IMR-90 (cell line): ENCODE measurements around the gene RAB36. TPM values are rescaled to one million over a fixed set of nuclear protein-coding genes. Genes with fewer than 3 reads are reported as not detected.

Experiments used
- ATAC-seq: fragments of 200-7000 bp; cut with Tn5 transposase; 2 replicates; pipeline ENCODE4 v1.9.1; 2020; ENCODE audit warnings: low read depth, mild to moderate bottlenecking, moderate library complexity
- BruUV-seq: library from RNA; stranded (reverse); fragments of 400-500 nt; replicated peaks from 2 replicates; lab custom pipeline; 2021; lab: Mats Ljungman, UMichigan
- CTCF ChIA-PET: fragments of 300-600 bp; formaldehyde crosslinking; extraction: SDS; loops from one replicate; lab custom pipeline; 2021; ENCODE audit warnings: antibody characterized with exemption; lab: Yijun Ruan, JAX
- POLR2A ChIA-PET: fragments of 300-600 bp; sonication (Branson Sonifier 250); formaldehyde crosslinking; loops from one replicate; lab custom pipeline; 2022; ENCODE audit warnings: antibody characterized with exemption; ENCODE audit not compliant: unreplicated experiment; lab: Charles Lee
- DNase-seq: peaks from one replicate; pipeline ENCODE4 v3.0.0; 2013
- H2AFZ ChIP-seq: replicated peaks from 2 replicates; pipeline ENCODE3; 2013; ENCODE audit warnings: low read length, mild to moderate bottlenecking; ENCODE audit not compliant: poor library complexity
- H2AK5ac ChIP-seq: 2 replicates; pipeline ENCODE4 v1.6.1; 2013; ENCODE audit warnings: low read depth, low read length, inconsistent platforms
- H2AK9ac ChIP-seq: replicated peaks from 2 replicates; pipeline ENCODE3; 2013; ENCODE audit warnings: mild to moderate bottlenecking, low read depth, low read length, moderate library complexity; ENCODE audit not compliant: poor library complexity
- H2BK120ac ChIP-seq: 2 replicates; pipeline ENCODE4 v1.6.1; 2013; ENCODE audit warnings: low read depth, low read length, inconsistent platforms
- H2BK15ac ChIP-seq: 3 replicates; pipeline ENCODE4 v1.6.1; 2013; ENCODE audit warnings: low read depth, low read length, inconsistent platforms
- H2BK20ac ChIP-seq: 2 replicates; pipeline ENCODE4 v1.6.1; 2013; ENCODE audit warnings: low read depth, mild to moderate bottlenecking, inconsistent platforms, low read length, moderate library complexity
- H2BK5ac ChIP-seq: 2 replicates; pipeline ENCODE4 v1.6.1; 2013; ENCODE audit warnings: mild to moderate bottlenecking, low read depth, low read length, inconsistent platforms; ENCODE audit not compliant: poor library complexity, severe bottlenecking
- H3K14ac ChIP-seq: replicated peaks from 2 replicates; pipeline ENCODE4 v1.6.1; 2013; ENCODE audit warnings: low read depth, low read length, inconsistent platforms
- H3K18ac ChIP-seq: 2 replicates; pipeline ENCODE4 v1.6.1; 2013; ENCODE audit warnings: low read depth, low read length, control low read depth
- H3K23ac ChIP-seq: 2 replicates; pipeline ENCODE4 v1.6.1; 2013; ENCODE audit warnings: low read depth, low read length, inconsistent platforms
- H3K27ac ChIP-seq: 2 replicates; pipeline ENCODE4 v1.5.1; 2013; ENCODE audit warnings: mild to moderate bottlenecking, control low read depth, low read length; ENCODE audit not compliant: insufficient read depth
- H3K27me3 ChIP-seq: 2 replicates; pipeline ENCODE4 v1.6.1; 2013; ENCODE audit warnings: low read length; ENCODE audit not compliant: control insufficient read depth, insufficient read depth
- H3K36me3 ChIP-seq: 2 replicates; pipeline ENCODE4 v1.6.1; 2013; ENCODE audit warnings: low read length, mixed read lengths; ENCODE audit not compliant: control insufficient read depth, insufficient read depth
- H3K4ac ChIP-seq: 2 replicates; pipeline ENCODE4 v1.6.1; 2013; ENCODE audit warnings: low read depth, low read length, inconsistent platforms
- H3K4me1 ChIP-seq: 2 replicates; pipeline ENCODE4 v1.6.1; 2013; ENCODE audit warnings: low read length, mixed read lengths; ENCODE audit not compliant: control insufficient read depth, insufficient read depth
- H3K4me2 ChIP-seq: 2 replicates; pipeline ENCODE4 v1.6.1; 2013; ENCODE audit warnings: low read depth, mild to moderate bottlenecking, control low read depth, low read length, moderate library complexity
- H3K4me3 ChIP-seq: 2 replicates; pipeline ENCODE4 v1.5.1; 2013; ENCODE audit warnings: low read depth, mild to moderate bottlenecking, control low read depth, low read length, moderate library complexity; ENCODE audit not compliant: insufficient read depth
- H3K56ac ChIP-seq: 2 replicates; pipeline ENCODE4 v1.6.1; 2013; ENCODE audit warnings: low read length, inconsistent platforms; ENCODE audit not compliant: insufficient read depth; ENCODE audit errors: extremely low read depth
- H3K79me1 ChIP-seq, 2 experiments: 2 replicates each; pipeline ENCODE4 v1.6.1; 2013; ENCODE audit warnings: low read length in 2 of 2, inconsistent platforms in 1 of 2, low read depth in 1 of 2
- H3K9ac ChIP-seq: 2 replicates; pipeline ENCODE4 v1.6.1; 2013; ENCODE audit warnings: low read depth, low read length, control low read depth
- H3K9me1 ChIP-seq: 2 replicates; pipeline ENCODE4 v1.6.1; 2013; ENCODE audit warnings: low read length, inconsistent platforms; ENCODE audit not compliant: insufficient read depth
- H3K9me3 ChIP-seq: 2 replicates; pipeline ENCODE4 v1.6.1; 2013; ENCODE audit warnings: low read length; ENCODE audit not compliant: control insufficient read depth, insufficient read depth
- H4K20me1 ChIP-seq: 2 replicates; pipeline ENCODE4 v1.6.1; 2013; ENCODE audit warnings: low read length, inconsistent platforms; ENCODE audit not compliant: insufficient read depth
- H4K5ac ChIP-seq: 2 replicates; pipeline ENCODE4 v1.6.1; 2013; ENCODE audit warnings: mild to moderate bottlenecking, low read depth, low read length, control low read depth
- H4K8ac ChIP-seq, 2 experiments: 2 replicates each; pipeline ENCODE4 v1.6.1; 2013; ENCODE audit warnings: low read depth in 2 of 2, low read length in 2 of 2, control low read depth in 1 of 2, inconsistent platforms in 1 of 2
- H4K91ac ChIP-seq: 2 replicates; pipeline ENCODE4 v1.6.1; 2013; ENCODE audit warnings: low read depth, low read length, inconsistent platforms; ENCODE audit not compliant: insufficient read depth
- BHLHE40 ChIP-seq: fragments of 150-350 bp; IDR thresholded peaks from 2 replicates; pipeline ENCODE4 v1.6.1; 2016; ENCODE audit warnings: mild to moderate bottlenecking, low read depth, low read length
- CEBPB ChIP-seq: IDR thresholded peaks from 2 replicates; pipeline ENCODE4 v1.6.1; 2012; ENCODE audit warnings: low read depth, low read length, improper control_type of control experiment
- CHD1 ChIP-seq: IDR thresholded peaks from 2 replicates; pipeline ENCODE4 v1.6.1; 2012; ENCODE audit warnings: low read depth, low read length, improper control_type of control experiment
- FOS ChIP-seq: fragments of 150-350 bp; IDR thresholded peaks from 2 replicates; pipeline ENCODE4 v1.6.1; 2016; ENCODE audit warnings: low read depth, low read length
- MAFK ChIP-seq: IDR thresholded peaks from 2 replicates; pipeline ENCODE4 v1.6.1; 2012; ENCODE audit warnings: low read depth, low read length, improper control_type of control experiment
- MAZ ChIP-seq: IDR thresholded peaks from 2 replicates; pipeline ENCODE4 v1.6.1; 2012; ENCODE audit warnings: low read depth, mild to moderate bottlenecking, low read length, improper control_type of control experiment, moderate library complexity, borderline replicate concordance
- MXI1 ChIP-seq: IDR thresholded peaks from 2 replicates; pipeline ENCODE4 v1.6.1; 2012; ENCODE audit warnings: low read depth, mild to moderate bottlenecking, low read length, moderate library complexity, borderline replicate concordance
- NFE2L2 ChIP-seq: fragments of 150-350 bp; IDR thresholded peaks from 2 replicates; pipeline ENCODE4 v1.6.1; 2016; ENCODE audit warnings: low read depth, mild to moderate bottlenecking, low read length
- POLR2A ChIP-seq: IDR thresholded peaks from 2 replicates; pipeline ENCODE4 v1.6.1; 2012; ENCODE audit warnings: mild to moderate bottlenecking, low read depth, low read length
- RAD21 ChIP-seq: IDR thresholded peaks from 2 replicates; pipeline ENCODE4 v1.6.1; 2012; ENCODE audit warnings: low read length, improper control_type of control experiment
- RCOR1 ChIP-seq: IDR thresholded peaks from 2 replicates; pipeline ENCODE4 v1.6.1; 2012; ENCODE audit warnings: mild to moderate bottlenecking, low read length, improper control_type of control experiment; ENCODE audit not compliant: insufficient replicate concordance
- RFX5 ChIP-seq: IDR thresholded peaks from 2 replicates; pipeline ENCODE4 v1.8.0; 2012; ENCODE audit warnings: low read depth, mild to moderate bottlenecking, low read length, moderate library complexity
- SMC3 ChIP-seq: fragments of 150-350 bp; IDR thresholded peaks from 2 replicates; pipeline ENCODE4 v1.6.1; 2016; ENCODE audit warnings: low read depth, mild to moderate bottlenecking, antibody characterized with exemption, low read length, moderate library complexity
- WGBS, 2 experiments: methylation state at CpG; one replicate each; pipeline versions ENCODE4 v1.1.5 to v1.1.7; 2013; ENCODE audit warnings: missing lambda C conversion rate in 2 of 2; ENCODE audit not compliant: insufficient read length in 1 of 2; ENCODE audit errors: extremely low coverage in 2 of 2; 5-methylcytosine and 5-hydroxymethylcytosine counted together
- dilution Hi-C: fragments of 300-500 bp; cut with HindIII; formaldehyde crosslinking; loops from one replicate; pipeline ENCODE4 v1.14.3; 2018; ENCODE audit warnings: low sequenced_read_pairs; ENCODE audit not compliant: unreplicated experiment
- in situ Hi-C: fragments of 300-500 bp; cut with MboI; formaldehyde crosslinking; loops from 3 replicates; pipeline ENCODE4 v1.14.3; 2019; ENCODE audit warnings: low sequenced_read_pairs, inconsistent platforms, mixed read lengths
- intact Hi-C: fragments of 100-400 bp; cut with micrococcal nuclease; formaldehyde crosslinking; loops from 2 replicates; pipeline ENCODE4 v1.10.0; 2022
- polyA plus RNA-seq, 3 experiments: library from polyadenylated mRNA; depleted of rRNA; stranded (reverse); fragments of >200 nt; gene quantifications; 2 replicates each; pipeline ENCODE4 v1.2.3, GENCODE V29; 2012; ENCODE audit warnings: low replicate concordance in 1 of 3
- total RNA-seq: library from RNA; depleted of rRNA; stranded (reverse); fragments of >200 nt; gene quantifications from 2 replicates; pipeline ENCODE4 v1.2.3, GENCODE V29; 2012
- TF ChIP-seq, protein P1 (sequence below): fragments of 150-350 bp; IDR thresholded peaks from 2 replicates; pipeline ENCODE4 v1.6.1; 2016; ENCODE audit warnings: low read depth, mild to moderate bottlenecking, low read length, moderate library complexity, borderline replicate concordance
- TF ChIP-seq, protein P2 (sequence below): fragments of 150-350 bp; IDR thresholded peaks from 2 replicates; pipeline ENCODE4 v1.6.1; 2017; ENCODE audit warnings: mild to moderate bottlenecking, antibody characterized with exemption, low read length, low read depth
- TF ChIP-seq, protein P3 (sequence below): conservative IDR thresholded peaks from 2 replicates; pipeline ENCODE4 v1.5.1; 2012; ENCODE audit warnings: mild to moderate bottlenecking, low read depth, low read length, improper control_type of control experiment

RAB36 gene
- total and polyA plus RNA-seq, 2 of the 4 experiments (the other 2 are of a cell fraction) = 3.6 to 4.0 TPM

DNA sequence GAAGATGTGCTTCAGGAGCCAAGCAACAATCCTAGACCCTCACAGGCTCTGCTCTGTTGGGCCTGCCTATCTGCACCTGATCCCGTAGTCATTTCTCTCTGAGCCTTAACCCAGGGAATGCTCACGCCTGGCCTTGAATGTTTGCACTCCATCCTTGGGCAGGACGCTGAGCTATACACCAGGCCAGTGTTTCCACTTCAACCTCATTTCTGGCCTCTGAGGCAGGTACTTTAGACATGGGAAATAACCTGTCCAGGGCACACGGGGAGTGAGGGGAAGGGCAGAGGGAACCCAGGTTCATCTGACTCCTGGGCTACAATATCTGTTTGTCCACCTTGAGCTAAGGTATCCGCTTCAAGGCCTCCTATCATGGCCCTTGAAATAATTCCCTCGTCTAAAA, 13.3 kb upstream of the RAB36 start:
- DNase-seq (no peak), ATAC-seq (no peak)
- Histone ChIP-seq H3K27me3 (peaks cover 20% of the 10 kb centered on the region), H4K5ac (no peak overlapping the region), H3K36me3 (no peaks in the 10 kb centered on the region), H3K9ac (no peak overlapping the region), H3K9me3 (no peaks in the 10 kb centered on the region), H3K4me1 (peaks cover 3% of the 10 kb centered on the region; the same call in 1 of the 2 replicates), H2AK5ac (no peak overlapping the region), H2BK20ac (no peak overlapping the region), H3K18ac (no peak overlapping the region), H2AK9ac (no peak overlapping the region), H3K9me1 (no peaks in the 10 kb centered on the region), H3K56ac (no peak overlapping the region), H2AFZ (no peak overlapping the region), H2BK120ac (no peak overlapping the region), H3K14ac (no peak overlapping the region), H4K91ac (no peak overlapping the region), H4K20me1 (no peaks in the 10 kb centered on the region), H3K79me1 (no peaks in the 10 kb centered on the region), H4K8ac (no peak overlapping the region), H3K23ac (no peak overlapping the region), H3K4ac (no peak overlapping the region), H2BK5ac (no peak overlapping the region), H2BK15ac (no peak overlapping the region), H3K27ac (no peak overlapping the region), H3K4me2 (no peak overlapping the region), H3K4me3 (no peak overlapping the region)
- in situ Hi-C loops = no loop called here
- BruUV-seq = no TSS peak
- ChIA-PET POLR2A (no interaction called here), CTCF (interaction anchor here (1.0 to 1.5 kb wide), 3 partner anchors 172 to 254 kb away, joined by 3 to 5 read pairs (median 3); no protein-coding TSS in a partner anchor)
- WGBS, 2 experiments = 83% methylated on average over 1 of the region's 6 CpGs; no CpG with 5 or more reads in 1 of the 2 experiments
- TF ChIP-seq MAZ (no peak), BHLHE40 (no peak), NFE2L2 (no peak), FOS (no peak), RCOR1 (no peak), POLR2A (no peak), CEBPB (no peak), SMC3 (no peak), RAD21 (no peak), MAFK (no peak), RFX5 (no peak), CHD1 (no peak), MXI1 (no peak)
- TF ChIP-seq, protein P1, sequence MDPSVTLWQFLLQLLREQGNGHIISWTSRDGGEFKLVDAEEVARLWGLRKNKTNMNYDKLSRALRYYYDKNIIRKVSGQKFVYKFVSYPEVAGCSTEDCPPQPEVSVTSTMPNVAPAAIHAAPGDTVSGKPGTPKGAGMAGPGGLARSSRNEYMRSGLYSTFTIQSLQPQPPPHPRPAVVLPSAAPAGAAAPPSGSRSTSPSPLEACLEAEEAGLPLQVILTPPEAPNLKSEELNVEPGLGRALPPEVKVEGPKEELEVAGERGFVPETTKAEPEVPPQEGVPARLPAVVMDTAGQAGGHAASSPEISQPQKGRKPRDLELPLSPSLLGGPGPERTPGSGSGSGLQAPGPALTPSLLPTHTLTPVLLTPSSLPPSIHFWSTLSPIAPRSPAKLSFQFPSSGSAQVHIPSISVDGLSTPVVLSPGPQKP = no peak
- TF ChIP-seq, protein P2, sequence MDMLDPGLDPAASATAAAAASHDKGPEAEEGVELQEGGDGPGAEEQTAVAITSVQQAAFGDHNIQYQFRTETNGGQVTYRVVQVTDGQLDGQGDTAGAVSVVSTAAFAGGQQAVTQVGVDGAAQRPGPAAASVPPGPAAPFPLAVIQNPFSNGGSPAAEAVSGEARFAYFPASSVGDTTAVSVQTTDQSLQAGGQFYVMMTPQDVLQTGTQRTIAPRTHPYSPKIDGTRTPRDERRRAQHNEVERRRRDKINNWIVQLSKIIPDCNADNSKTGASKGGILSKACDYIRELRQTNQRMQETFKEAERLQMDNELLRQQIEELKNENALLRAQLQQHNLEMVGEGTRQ = no peak
- TF ChIP-seq, protein P3, sequence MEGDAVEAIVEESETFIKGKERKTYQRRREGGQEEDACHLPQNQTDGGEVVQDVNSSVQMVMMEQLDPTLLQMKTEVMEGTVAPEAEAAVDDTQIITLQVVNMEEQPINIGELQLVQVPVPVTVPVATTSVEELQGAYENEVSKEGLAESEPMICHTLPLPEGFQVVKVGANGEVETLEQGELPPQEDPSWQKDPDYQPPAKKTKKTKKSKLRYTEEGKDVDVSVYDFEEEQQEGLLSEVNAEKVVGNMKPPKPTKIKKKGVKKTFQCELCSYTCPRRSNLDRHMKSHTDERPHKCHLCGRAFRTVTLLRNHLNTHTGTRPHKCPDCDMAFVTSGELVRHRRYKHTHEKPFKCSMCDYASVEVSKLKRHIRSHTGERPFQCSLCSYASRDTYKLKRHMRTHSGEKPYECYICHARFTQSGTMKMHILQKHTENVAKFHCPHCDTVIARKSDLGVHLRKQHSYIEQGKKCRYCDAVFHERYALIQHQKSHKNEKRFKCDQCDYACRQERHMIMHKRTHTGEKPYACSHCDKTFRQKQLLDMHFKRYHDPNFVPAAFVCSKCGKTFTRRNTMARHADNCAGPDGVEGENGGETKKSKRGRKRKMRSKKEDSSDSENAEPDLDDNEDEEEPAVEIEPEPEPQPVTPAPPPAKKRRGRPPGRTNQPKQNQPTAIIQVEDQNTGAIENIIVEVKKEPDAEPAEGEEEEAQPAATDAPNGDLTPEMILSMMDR = no peak
- intact Hi-C loops = loop anchor here (10.0 kb wide), 1 partner anchor 667 kb away; no protein-coding TSS in a partner anchor
- dilution Hi-C loops = no loop called here
